Mesenchymal stem cell (in vitro differentiated cells and primary cell): Measurements from ENCODE around the gene SACM1L.

ENCODE experiments used
- DNase-seq: peaks from one replicate; pipeline ENCODE4 v3.0.0-alpha.2; 2013
- H2AFZ ChIP-seq: one replicate; pipeline ENCODE4 v1.6.1; 2013; ENCODE audit warnings: low read depth, mild to moderate bottlenecking, control low read depth, inconsistent platforms, low read length, moderate library complexity
- H2AK5ac ChIP-seq: 2 replicates; pipeline ENCODE4 v1.6.1; 2013; ENCODE audit warnings: low read length, moderate library complexity, mild to moderate bottlenecking, inconsistent platforms; ENCODE audit not compliant: severe bottlenecking
- H2BK120ac ChIP-seq: one replicate; pipeline ENCODE4 v1.6.1; 2013; ENCODE audit warnings: low read depth, mild to moderate bottlenecking, inconsistent platforms, low read length, moderate library complexity
- H2BK12ac ChIP-seq, 2 experiments: one replicate each; pipeline ENCODE4 v1.6.1; 2013; ENCODE audit warnings: inconsistent platforms in 2 of 2, low read length in 2 of 2, mild to moderate bottlenecking in 2 of 2, moderate library complexity in 2 of 2, control low read depth in 1 of 2
- H2BK15ac ChIP-seq: one replicate; pipeline ENCODE4 v1.6.1; 2013; ENCODE audit warnings: mild to moderate bottlenecking, low read depth, inconsistent platforms; ENCODE audit not compliant: poor library complexity, severe bottlenecking
- H2BK5ac ChIP-seq: 2 replicates; pipeline ENCODE4 v1.6.1; 2013; ENCODE audit warnings: low read depth, mild to moderate bottlenecking, low read length, control low read depth, inconsistent platforms; ENCODE audit not compliant: poor library complexity, severe bottlenecking
- H3K14ac ChIP-seq, 2 experiments: one replicate each; pipeline ENCODE4 v1.6.1; 2013; ENCODE audit warnings: inconsistent platforms in 2 of 2, low read length in 2 of 2, control low read depth in 1 of 2, mild to moderate bottlenecking in 1 of 2, moderate library complexity in 1 of 2
- H3K18ac ChIP-seq, 2 experiments: one replicate each; pipeline ENCODE4 v1.6.1; 2013; ENCODE audit warnings: inconsistent platforms in 2 of 2, low read length in 2 of 2, control low read depth in 1 of 2, low read depth in 1 of 2, mild to moderate bottlenecking in 1 of 2
- H3K23ac ChIP-seq, 2 experiments: one replicate each; pipeline ENCODE4 v1.6.1; 2013; ENCODE audit warnings: inconsistent platforms in 2 of 2, low read length in 2 of 2, mild to moderate bottlenecking in 2 of 2, moderate library complexity in 2 of 2, control low read depth in 1 of 2
- H3K27ac ChIP-seq: 2 replicates; pipeline ENCODE4 v1.5.1; 2013; ENCODE audit warnings: mild to moderate bottlenecking, moderate library complexity, low read length, control low read depth, inconsistent platforms; ENCODE audit not compliant: poor library complexity, severe bottlenecking
- H3K27me3 ChIP-seq, 2 experiments: 2 replicates each; pipeline versions ENCODE4 v1.6.1 to v1.7.0; 2013; ENCODE audit warnings: low read length in 2 of 2, mild to moderate bottlenecking in 2 of 2, moderate library complexity in 2 of 2, control low read depth in 1 of 2, inconsistent platforms in 1 of 2; ENCODE audit not compliant: control insufficient read depth in 1 of 2, insufficient read depth in 1 of 2
- H3K36me3 ChIP-seq, 2 experiments: 2 replicates each; pipeline versions ENCODE4 v1.6.1 to v1.7.0; 2013; ENCODE audit warnings: low read length in 2 of 2, control low read depth in 1 of 2, inconsistent platforms in 1 of 2, low read depth in 1 of 2, mild to moderate bottlenecking in 1 of 2; ENCODE audit not compliant: insufficient read depth in 2 of 2, control insufficient read depth in 1 of 2
- H3K4ac ChIP-seq, 2 experiments: one replicate each; pipeline ENCODE4 v1.6.1; 2013; ENCODE audit warnings: inconsistent platforms in 2 of 2, low read length in 2 of 2, mild to moderate bottlenecking in 2 of 2, moderate library complexity in 2 of 2, control low read depth in 1 of 2, low read depth in 1 of 2
- H3K4me1 ChIP-seq: 2 replicates; pipeline ENCODE4 v1.6.1; 2013; ENCODE audit warnings: low read depth, low read length, control low read depth; ENCODE audit not compliant: control insufficient read depth, insufficient read depth
- H3K4me2 ChIP-seq: 2 replicates; pipeline ENCODE4 v1.6.1; 2013; ENCODE audit warnings: low read length, mild to moderate bottlenecking, inconsistent platforms; ENCODE audit not compliant: poor library complexity, severe bottlenecking
- H3K4me3 ChIP-seq, 2 experiments: 2 replicates each; pipeline versions ENCODE4 v1.5.1 to v1.7.0; 2013; ENCODE audit warnings: low read length in 2 of 2, mild to moderate bottlenecking in 2 of 2, control low read depth in 1 of 2, low read depth in 1 of 2; ENCODE audit not compliant: insufficient read depth in 1 of 2
- H3K79me1 ChIP-seq: replicated peaks from 2 replicates; pipeline ENCODE4 v1.6.1; 2013; ENCODE audit warnings: mild to moderate bottlenecking, control low read depth, low read length, inconsistent platforms; ENCODE audit not compliant: poor library complexity, severe bottlenecking
- H3K9ac ChIP-seq: 2 replicates; pipeline ENCODE4 v1.7.0; 2013; ENCODE audit warnings: mild to moderate bottlenecking, low read length, moderate library complexity
- H3K9me3 ChIP-seq: 2 replicates; pipeline ENCODE4 v1.7.0; 2013; ENCODE audit warnings: mild to moderate bottlenecking, low read length; ENCODE audit not compliant: control insufficient read depth
- H4K8ac ChIP-seq: one replicate; pipeline ENCODE4 v1.6.1; 2013; ENCODE audit warnings: inconsistent platforms, mild to moderate bottlenecking, low read length, moderate library complexity
- H4K91ac ChIP-seq: one replicate; pipeline ENCODE4 v1.6.1; 2013; ENCODE audit warnings: mild to moderate bottlenecking, low read length, inconsistent platforms
- WGBS: methylation state at CpG from one replicate; pipeline ENCODE4 v1.1.7; 2013; ENCODE audit warnings: mixed read lengths; 5-methylcytosine and 5-hydroxymethylcytosine counted together

SACM1L gene

GRCh38 chr3:45792516-45793172, 103.4 kb downstream of the SACM1L start:
- H2BK5ac ChIP-seq = no peak overlapping the region
- peaks cover 10% of the 10 kb centered on the region for H3K4me1 ChIP-seq
- H2BK12ac ChIP-seq = no peak overlapping the region
- no peak overlapping the region for H3K9ac ChIP-seq
- H3K23ac ChIP-seq = no peak overlapping the region
- peaks cover 0 to 2% of the 10 kb centered on the region in 2 experiments for H3K36me3 ChIP-seq
- no peak overlapping the region for H3K27ac ChIP-seq
- no peak overlapping the region for H2BK120ac ChIP-seq
- H3K18ac ChIP-seq = no peak overlapping the region
- H2AK5ac ChIP-seq = no peak overlapping the region
- H4K91ac ChIP-seq = no peak overlapping the region
- no peak overlapping the region for H3K4ac ChIP-seq
- H3K79me1 ChIP-seq = no peaks in the 10 kb centered on the region
- peaks cover 20% of the 10 kb centered on the region for H3K9me3 ChIP-seq
- H3K27me3 ChIP-seq = peaks cover 73% of the 10 kb centered on the region in 2 experiments
- no peak overlapping the region for H2BK15ac ChIP-seq
- no peak overlapping the region for H3K4me2 ChIP-seq
- DNase-seq = no peak
- no peak overlapping the region for H3K4me3 ChIP-seq
- 83% methylated on average over 6 of the region's 7 CpGs for WGBS
- no peak overlapping the region for H4K8ac ChIP-seq
- H2AFZ ChIP-seq = no peak overlapping the region
- H3K14ac ChIP-seq = no peak overlapping the region

DNA sequence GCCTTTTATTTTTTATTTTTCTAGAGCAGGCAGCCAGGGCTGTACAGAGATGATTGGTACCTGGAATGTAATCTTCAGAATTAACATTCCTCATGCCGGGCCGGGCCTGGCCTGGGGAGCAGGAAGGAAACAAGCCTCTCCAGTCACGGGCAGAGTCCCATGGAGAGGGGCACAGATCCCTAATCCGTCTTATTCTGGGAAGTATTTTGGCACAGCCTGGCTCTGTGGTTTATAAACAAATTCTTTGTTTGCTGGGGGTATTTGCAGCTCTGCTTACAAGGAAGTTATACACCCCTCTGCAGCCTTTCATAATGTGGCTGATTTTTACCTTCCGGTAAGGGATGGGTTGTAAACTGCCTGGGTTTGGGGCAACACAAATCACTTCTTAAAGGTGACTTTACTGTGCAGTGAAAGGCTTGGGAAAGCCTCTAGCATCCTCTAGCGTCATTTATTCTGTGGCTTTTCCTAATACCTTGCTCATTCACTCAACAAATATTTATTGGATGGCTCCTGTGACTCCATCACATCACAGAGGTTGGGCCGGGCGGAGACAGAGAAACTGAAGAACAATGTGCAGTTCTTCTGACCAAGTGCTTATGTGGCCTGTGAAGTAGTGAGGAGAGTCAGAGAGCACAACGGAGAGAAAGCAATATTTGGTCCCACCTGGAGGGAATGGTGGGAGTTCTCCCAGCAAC, 104.4 kb downstream of the SACM1L start:
- Histone ChIP-seq H4K8ac (no peak overlapping the region), H3K4ac (no peak overlapping the region), H2BK12ac (no peak overlapping the region), H2BK120ac (no peak overlapping the region), H3K4me1 (peaks cover 10% of the 10 kb centered on the region), H3K36me3 (peaks cover 0 to 2% of the 10 kb centered on the region in 2 experiments), H2BK5ac (no peak overlapping the region), H2BK15ac (no peak overlapping the region), H3K14ac (no peak overlapping the region), H3K27ac (no peak overlapping the region), H2AFZ (no peak overlapping the region), H3K9me3 (peaks cover 17% of the 10 kb centered on the region), H3K4me2 (no peak overlapping the region), H3K9ac (no peak overlapping the region), H3K27me3 (peaks cover 82 to 83% of the 10 kb centered on the region in 2 experiments), H2AK5ac (no peak overlapping the region), H3K79me1 (no peaks in the 10 kb centered on the region), H4K91ac (no peak overlapping the region), H3K23ac (no peak overlapping the region), H3K18ac (no peak overlapping the region), H3K4me3 (no peak overlapping the region)
- no peak for DNase-seq
- WGBS = 72% methylated on average over 9 of the region's 9 CpGs

GRCh38 chr3:45794177-45794560, 105.0 kb downstream of the SACM1L start:
- no peaks in the 10 kb centered on the region for H3K79me1 ChIP-seq
- peaks cover 85 to 87% of the 10 kb centered on the region in 2 experiments for H3K27me3 ChIP-seq
- H4K8ac ChIP-seq = no peak overlapping the region
- no peak overlapping the region for H3K14ac ChIP-seq
- H4K91ac ChIP-seq = no peak overlapping the region
- H2AK5ac ChIP-seq = no peak overlapping the region
- no peak overlapping the region for H3K23ac ChIP-seq
- H3K4me1 ChIP-seq = peaks cover 10% of the 10 kb centered on the region
- no peak overlapping the region for H3K4me3 ChIP-seq
- H2BK5ac ChIP-seq = no peak overlapping the region
- H3K4ac ChIP-seq = no peak overlapping the region
- H3K36me3 ChIP-seq = peaks cover 0 to 2% of the 10 kb centered on the region in 2 experiments
- no peak overlapping the region for H2BK12ac ChIP-seq
- no peak overlapping the region for H2BK120ac ChIP-seq
- no peak overlapping the region for H3K18ac ChIP-seq
- DNase-seq = no peak
- no peak overlapping the region for H3K4me2 ChIP-seq
- no peak overlapping the region for H3K9ac ChIP-seq
- WGBS = 95% methylated on average over 5 of the region's 5 CpGs
- no peak overlapping the region for H3K27ac ChIP-seq
- peaks cover 12% of the 10 kb centered on the region for H3K9me3 ChIP-seq
- no peak overlapping the region for H2AFZ ChIP-seq
- H2BK15ac ChIP-seq = no peak overlapping the region

DNA sequence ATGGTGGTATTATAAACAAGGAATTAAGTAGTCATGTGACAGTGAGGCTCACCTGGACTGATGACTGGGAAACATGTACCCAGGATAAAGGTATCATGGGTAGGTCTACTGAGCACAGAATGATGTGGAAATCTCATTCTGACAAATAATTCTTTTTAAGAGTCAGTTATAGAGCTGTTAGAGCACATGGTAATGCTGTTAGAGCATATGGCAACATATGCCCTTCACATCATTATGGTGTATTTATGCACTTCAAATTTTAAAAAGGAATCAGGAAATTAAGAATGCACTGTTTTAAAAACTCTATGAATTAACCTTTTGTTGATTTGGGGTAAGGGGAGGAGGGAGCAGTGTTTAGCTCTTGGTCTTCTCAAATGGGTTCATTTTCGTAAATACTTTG, 105.5 kb downstream of the SACM1L start:
- no peak for DNase-seq

More for the DNA sequence above, 105.5 kb downstream of the SACM1L start:
- Histone ChIP-seq H3K79me1 (no peaks in the 10 kb centered on the region), H2BK120ac (no peak overlapping the region), H3K9me3 (peaks cover 9% of the 10 kb centered on the region), H3K27me3 (peaks cover 88 to 92% of the 10 kb centered on the region in 2 experiments), H4K8ac (no peak overlapping the region), H3K27ac (no peak overlapping the region), H3K14ac (no peak overlapping the region), H2BK12ac (no peak overlapping the region), H3K4ac (no peak overlapping the region), H4K91ac (no peak overlapping the region), H3K23ac (no peak overlapping the region), H3K4me1 (peaks cover 10% of the 10 kb centered on the region), H2AFZ (no peak overlapping the region), H2BK5ac (no peak overlapping the region), H3K4me2 (no peak overlapping the region), H3K36me3 (peaks cover 0 to 2% of the 10 kb centered on the region in 2 experiments), H3K4me3 (no peak overlapping the region), H3K18ac (no peak overlapping the region), H2AK5ac (no peak overlapping the region), H2BK15ac (no peak overlapping the region), H3K9ac (no peak overlapping the region)
- WGBS = no CpG with 5 or more reads among the region's 1 CpG
